Naive thymus-derived CD4-positive, alpha-beta T cell (primary cell): ENCODE measurements around the gene LPGAT1. TPM values are rescaled to one million over a fixed set of nuclear protein-coding genes. Genes with fewer than 3 reads are reported as not detected.
A peak's percentile ranks its signal among the peaks of the same experiment; 100 is the strongest.

ENCODE experiments used
- ATAC-seq: fragments of 150-1000 bp; cut with Tn5 transposase; 2 replicates; pipeline ENCODE4 v1.10.0; 2021; ENCODE audit warnings: mild to moderate bottlenecking, moderate library complexity
- CTCF ChIA-PET: fragments of 350-600 bp; sonication (Branson Sonifier 250); formaldehyde crosslinking; loops from one replicate; lab custom pipeline; 2021; ENCODE audit warnings: antibody characterized with exemption; lab: Charles Lee
- POLR2A ChIA-PET: fragments of 350-600 bp; sonication (Branson Sonifier 250); formaldehyde crosslinking; loops from one replicate; lab custom pipeline; 2021; ENCODE audit warnings: antibody characterized with exemption, inconsistent platforms; lab: Charles Lee
- DNase-seq, 9 donors: peaks; one replicate each; pipeline versions ENCODE4 v3.0.0 to v3.0.0-alpha.2; 2020 to 2022; ENCODE audit warnings: mixed read lengths in 1 of 9
- H3K27ac ChIP-seq: one replicate; pipeline ENCODE4 v1.7.0; 2013; ENCODE audit warnings: mild to moderate bottlenecking, low read depth, low read length, moderate library complexity
- H3K27me3 ChIP-seq, 2 donors: one replicate each; pipeline ENCODE4 v1.7.0; 2013; ENCODE audit warnings: low read length in 2 of 2, mild to moderate bottlenecking in 2 of 2, moderate library complexity in 2 of 2; ENCODE audit not compliant: control insufficient read depth in 2 of 2, insufficient read depth in 2 of 2
- H3K36me3 ChIP-seq, 3 experiments: 1 replicate in 2 of 3; 2 replicates in 1 of 3; pipeline ENCODE4 v1.7.0; 2013; ENCODE audit warnings: low read length in 3 of 3, mild to moderate bottlenecking in 3 of 3, moderate library complexity in 1 of 3; ENCODE audit not compliant: insufficient read depth in 3 of 3, control insufficient read depth in 2 of 3
- H3K4me1 ChIP-seq, 2 donors: one replicate each; pipeline ENCODE4 v1.7.0; 2013; ENCODE audit warnings: low read length in 2 of 2, mild to moderate bottlenecking in 2 of 2, moderate library complexity in 1 of 2; ENCODE audit not compliant: control insufficient read depth in 2 of 2, insufficient read depth in 2 of 2
- H3K4me3 ChIP-seq: 2 replicates; pipeline ENCODE4 v1.7.0; 2013; ENCODE audit warnings: mild to moderate bottlenecking, low read length
- H3K9me3 ChIP-seq, 3 experiments: 1 replicate in 2 of 3; 2 replicates in 1 of 3; pipeline ENCODE4 v1.7.0; 2013; ENCODE audit warnings: low read length in 3 of 3; ENCODE audit not compliant: control insufficient read depth in 2 of 3
- H3K27ac Mint-ChIP-seq, 9 donors: one replicate each; pipeline ENCODE4 v1.8.0; 2020 to 2022; ENCODE audit warnings: mixed read lengths in 9 of 9, mild to moderate bottlenecking in 8 of 9, moderate library complexity in 5 of 9, inconsistent platforms in 2 of 9
- H3K27me3 Mint-ChIP-seq, 5 donors: one replicate each; pipeline ENCODE4 v1.8.0; 2021 to 2022; ENCODE audit warnings: mixed read lengths in 5 of 5, mild to moderate bottlenecking in 1 of 5
- H3K36me3 Mint-ChIP-seq, 5 donors: one replicate each; pipeline ENCODE4 v1.8.0; 2020 to 2022; ENCODE audit warnings: mixed read lengths in 5 of 5, mild to moderate bottlenecking in 3 of 5, inconsistent platforms in 1 of 5
- H3K4me1 Mint-ChIP-seq, 7 donors: one replicate each; pipeline ENCODE4 v1.8.0; 2020 to 2022; ENCODE audit warnings: mixed read lengths in 7 of 7, mild to moderate bottlenecking in 3 of 7, inconsistent platforms in 1 of 7
- H3K4me3 Mint-ChIP-seq, 10 donors: one replicate each; pipeline ENCODE4 v1.8.0; 2020 to 2022; ENCODE audit warnings: mild to moderate bottlenecking in 10 of 10, mixed read lengths in 10 of 10, moderate library complexity in 6 of 10, inconsistent platforms in 2 of 10
- H3K9me3 Mint-ChIP-seq, 11 donors: one replicate each; pipeline ENCODE4 v1.8.0; 2020 to 2022; ENCODE audit warnings: mixed read lengths in 11 of 11, mild to moderate bottlenecking in 4 of 11, inconsistent platforms in 1 of 11, moderate library complexity in 1 of 11
- intact Hi-C, 2 donors: fragments of 100-400 bp; cut with micrococcal nuclease; formaldehyde crosslinking; loops; one replicate each; pipeline ENCODE4 v1.15.1; 2023
- polyA plus RNA-seq, 2 donors: library from polyadenylated mRNA; unstranded; fragments of 300-500 nt; fragmentation: Illumina TruSeq; gene quantifications; one replicate each; pipeline ENCODE4 v1.2.3, GENCODE V29; 2021
- total RNA-seq, 6 experiments: library from RNA in 5 of 6; stranded (reverse) in 5 of 6; gene quantifications; 1 replicate in 5 of 6; 2 replicates in 1 of 6; pipeline ENCODE4 v1.2.3 and lab custom pipeline; 2021 to 2026

Gene LPGAT1
- total and polyA plus RNA-seq, 7 experiments from 2014 or later, result 6.3 to 76.1 (median 13.6) TPM

GRCh38 chr1:211738691-211739301 is 91.8 kb downstream of the LPGAT1 start:
- Mint-ChIP-seq H3K27me3 (no peaks in the 10 kb centered on the region), H3K36me3 (peaks cover 0 to 4% (median 0%) of the 10 kb centered on the region in 5 donors), H3K4me3 (peak overlapping the region; percentile 60 to 87 (median 66)), H3K9me3 (no peaks in the 10 kb centered on the region), H3K4me1 (peaks cover 29 to 51% (median 34%) of the 10 kb centered on the region in 7 donors), H3K27ac (peak overlapping the region; percentile 51 to 96 (median 88))
- DNase-seq (peak in 7 of 9 donors; percentile 7 to 25 (median 18)), ATAC-seq (peak; percentile 60)
- Histone ChIP-seq H3K9me3 (no peaks in the 10 kb centered on the region), H3K36me3 (no peaks in the 10 kb centered on the region), H3K27ac (peak overlapping the region; percentile 49), H3K4me3 (peak overlapping the region; percentile 44), H3K27me3 (no peaks in the 10 kb centered on the region), H3K4me1 (peaks cover 34 to 36% of the 10 kb centered on the region in 2 donors)
- ChIA-PET CTCF (interaction anchor here (1.4 kb wide), 1 partner anchor 40 kb away, joined by 4 read pairs; no protein-coding TSS in a partner anchor), POLR2A (interaction anchor here (0.7 kb wide), 1 partner anchor 153 kb away, joined by 4 read pairs; no protein-coding TSS in a partner anchor)
- intact Hi-C loops, result loop anchor here in 1 of 2 donors (5.0 kb wide), 1 partner anchor 36 kb away; no protein-coding TSS in a partner anchor

GRCh38 chr1:211738096-211738690 is 92.4 kb downstream of the LPGAT1 start:
- ATAC-seq, result peak; percentile 8
- Histone ChIP-seq H3K4me3 (peak overlapping the region; percentile 44), H3K36me3 (no peaks in the 10 kb centered on the region), H3K4me1 (peaks cover 34 to 36% of the 10 kb centered on the region in 2 donors), H3K27ac (peak overlapping the region; percentile 49), H3K27me3 (no peaks in the 10 kb centered on the region), H3K9me3 (no peaks in the 10 kb centered on the region)
- CTCF ChIA-PET, result interaction anchor here (1.4 kb wide), 1 partner anchor 40 kb away, joined by 4 read pairs; no protein-coding TSS in a partner anchor
- POLR2A ChIA-PET, result no interaction called here
- H3K36me3 Mint-ChIP-seq, result peaks cover 0 to 4% (median 0%) of the 10 kb centered on the region in 5 donors
- no peaks in the 10 kb centered on the region for H3K27me3 Mint-ChIP-seq
- no peaks in the 10 kb centered on the region for H3K9me3 Mint-ChIP-seq
- DNase-seq, result peak in 1 of 9 donors; percentile 3
- peak overlapping the region; percentile 51 to 96 (median 88) for H3K27ac Mint-ChIP-seq
- H3K4me3 Mint-ChIP-seq, result peak overlapping the region; percentile 60 to 87 (median 66)
- intact Hi-C loops, result loop anchor here in 1 of 2 donors (5.0 kb wide), 1 partner anchor 36 kb away; no protein-coding TSS in a partner anchor
- H3K4me1 Mint-ChIP-seq, result peaks cover 29 to 51% (median 34%) of the 10 kb centered on the region in 7 donors

- POLR2A ChIA-PET, result no interaction called here
These were observed 93.2 kb downstream of the LPGAT1 start for GRCh38 chr1:211737115-211738035.

GRCh38 chr1:211736351-211736915 is 94.1 kb downstream of the LPGAT1 start:
- Mint-ChIP-seq H3K27ac (peak overlapping the region in 2 of 9 donors; percentile 7 to 18), H3K4me1 (peaks cover 29 to 49% (median 34%) of the 10 kb centered on the region in 7 donors), H3K27me3 (no peaks in the 10 kb centered on the region), H3K4me3 (no peak overlapping the region), H3K36me3 (no peaks in the 10 kb centered on the region), H3K9me3 (no peaks in the 10 kb centered on the region)
- Histone ChIP-seq H3K9me3 (no peaks in the 10 kb centered on the region), H3K36me3 (no peaks in the 10 kb centered on the region), H3K4me1 (peaks cover 34 to 36% of the 10 kb centered on the region in 2 donors), H3K27me3 (no peaks in the 10 kb centered on the region), H3K4me3 (no peak overlapping the region), H3K27ac (no peak overlapping the region)
- ATAC-seq (no peak), DNase-seq (no peak)
- POLR2A ChIA-PET, result interaction anchor here (0.7 kb wide), 1 partner anchor 86 kb away, joined by 3 read pairs; no protein-coding TSS in a partner anchor
- intact Hi-C loops, result loop anchor here in 1 of 2 donors (5.0 kb wide), 1 partner anchor 34 kb away; no protein-coding TSS in a partner anchor
- CTCF ChIA-PET, result interaction anchor here (1.0 kb wide), 1 partner anchor 56 kb away, joined by 3 read pairs; no protein-coding TSS in a partner anchor

More at GRCh38 chr1:211737115-211738035, 93.2 kb downstream of the LPGAT1 start:
- no peaks in the 10 kb centered on the region for H3K27me3 Mint-ChIP-seq
- H3K36me3 ChIP-seq, result no peaks in the 10 kb centered on the region
- H3K27ac Mint-ChIP-seq, result peak overlapping the region in 8 of 9 donors; percentile 14 to 96 (median 82)
- CTCF ChIA-PET, result interaction anchor here (0.6 to 1.0 kb wide), 2 partner anchors 57 to 292 kb away, joined by 3 read pairs; no protein-coding TSS in a partner anchor
- ATAC-seq (no peak), DNase-seq (no peak)
- H3K27ac ChIP-seq, result peak overlapping the region; percentile 36
- no peaks in the 10 kb centered on the region for H3K9me3 ChIP-seq
- peaks cover 29 to 51% (median 34%) of the 10 kb centered on the region in 7 donors for H3K4me1 Mint-ChIP-seq
- peaks cover 34 to 36% of the 10 kb centered on the region in 2 donors for H3K4me1 ChIP-seq
- no peaks in the 10 kb centered on the region for H3K9me3 Mint-ChIP-seq
- intact Hi-C loops, result loop anchor here in 1 of 2 donors (5.0 kb wide), 1 partner anchor 35 kb away; no protein-coding TSS in a partner anchor
- H3K4me3 ChIP-seq, result no peak overlapping the region
- H3K27me3 ChIP-seq, result no peaks in the 10 kb centered on the region
- H3K4me3 Mint-ChIP-seq, result peak overlapping the region in 3 of 10 donors; percentile 14 to 87 (median 69)
- H3K36me3 Mint-ChIP-seq, result peaks cover 0 to under 1% (median 0%) of the 10 kb centered on the region in 5 donors

- H3K27ac ChIP-seq, result no peak overlapping the region
- no peaks in the 10 kb centered on the region for H3K27me3 ChIP-seq
- no peaks in the 10 kb centered on the region for H3K9me3 Mint-ChIP-seq
- ChIA-PET CTCF (no interaction called here), POLR2A (no interaction called here)
- no peak for ATAC-seq
- no peaks in the 10 kb centered on the region for H3K9me3 ChIP-seq
- peaks cover 30 to 36% of the 10 kb centered on the region in 2 donors for H3K4me1 ChIP-seq
- H3K4me3 Mint-ChIP-seq, result no peak overlapping the region
- intact Hi-C loops, result loop anchor here in 1 of 2 donors (5.0 kb wide), 1 partner anchor 33 kb away; no protein-coding TSS in a partner anchor
- H3K4me1 Mint-ChIP-seq, result peaks cover 29 to 44% (median 33%) of the 10 kb centered on the region in 7 donors
- no peaks in the 10 kb centered on the region for H3K36me3 Mint-ChIP-seq
- no peak overlapping the region for H3K4me3 ChIP-seq
- peak overlapping the region in 1 of 9 donors; percentile 14 for H3K27ac Mint-ChIP-seq
- H3K36me3 ChIP-seq, result no peaks in the 10 kb centered on the region
- H3K27me3 Mint-ChIP-seq, result no peaks in the 10 kb centered on the region
- DNase-seq, result no peak
These were observed 95.1 kb downstream of the LPGAT1 start for GRCh38 chr1:211735208-211736170.
